ENCODE results near the gene TGM4.
"Not testable (repeated sequence)": the region's sequence is repeated elsewhere in the genome, so short reads cannot be mapped to it uniquely, and the experiment has no call there.

The TGM4 gene

GRCh38 chr3:44874308-44874707 is at the start of gene TGM4:
Gene TGM4, plus strand, starts transcription at chr3:44874608. Its CDS starts 71 bp downstream, at chr3:44874679.
- DNase-seq: no peak

DNA sequence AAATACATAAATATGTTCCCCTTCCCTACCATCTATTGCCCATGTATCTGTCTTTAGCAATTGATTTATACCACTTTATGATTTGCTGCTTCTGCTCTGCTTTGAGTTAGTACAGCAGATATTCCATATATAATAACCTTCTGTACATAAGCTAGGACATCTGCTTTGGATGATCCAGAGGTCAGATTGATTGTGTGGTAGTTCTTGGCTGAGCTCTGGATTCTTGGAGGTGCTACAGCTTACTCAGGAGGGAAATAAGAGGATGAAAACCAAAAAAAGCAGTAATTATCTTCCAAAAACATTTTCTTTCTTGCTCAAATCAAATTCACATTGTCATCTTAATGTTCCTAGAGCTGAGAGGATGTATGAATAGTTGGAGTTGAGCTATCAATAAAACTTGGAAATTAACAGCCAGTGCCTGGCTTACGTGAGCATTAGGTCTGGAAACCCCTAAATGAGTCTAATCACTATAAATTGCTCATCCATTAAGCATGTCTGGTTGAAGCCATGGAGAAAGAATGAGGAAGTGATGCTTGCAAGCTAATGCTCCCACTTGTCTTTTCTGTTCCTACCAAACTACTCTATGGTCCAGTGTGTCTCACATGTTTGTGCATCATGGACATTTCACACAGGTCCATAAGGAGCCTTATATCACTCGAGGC is 49.0 kb upstream of the TGM4 start:
- peak; percentile 85 for DNase-seq

DNA sequence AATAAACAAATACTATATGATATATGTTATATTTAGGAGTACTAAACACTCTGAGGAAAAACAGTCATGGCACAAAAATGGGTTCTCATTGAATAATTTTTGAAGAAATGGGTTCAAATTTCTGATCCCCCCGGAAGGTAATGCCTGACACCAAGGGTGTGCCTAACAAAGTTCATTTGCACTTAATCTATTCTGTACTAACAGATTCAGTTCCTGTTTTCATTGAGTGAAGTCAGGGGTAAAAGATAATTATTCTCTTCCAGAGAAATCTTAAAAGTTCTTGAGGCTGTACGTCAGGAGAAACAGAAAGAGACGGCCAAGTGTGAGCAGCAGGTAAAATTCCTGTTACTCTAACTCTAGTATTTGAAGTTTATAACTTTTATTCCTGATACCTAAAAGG is 47.2 kb upstream of the TGM4 start:
- no peak for DNase-seq

DNA sequence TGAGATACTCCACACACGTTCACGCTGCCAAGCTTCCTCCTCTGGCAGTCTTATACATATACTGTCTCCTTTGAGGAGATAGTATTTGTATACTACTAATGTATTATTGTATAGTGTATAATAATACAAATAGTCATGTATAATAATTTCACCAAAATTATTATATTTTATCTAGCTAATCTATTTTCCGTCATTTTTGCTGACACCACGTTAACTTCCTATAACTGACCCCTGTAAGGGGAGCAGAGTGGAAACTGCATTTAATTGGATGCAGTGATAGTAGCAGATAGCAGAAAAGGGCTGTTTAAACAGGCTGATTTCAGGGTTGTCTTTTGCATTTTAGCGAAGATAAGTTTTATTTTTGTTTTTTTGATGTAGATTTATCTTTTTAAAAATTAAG is 43.2 kb upstream of the TGM4 start:
- no peak for DNase-seq

DNA sequence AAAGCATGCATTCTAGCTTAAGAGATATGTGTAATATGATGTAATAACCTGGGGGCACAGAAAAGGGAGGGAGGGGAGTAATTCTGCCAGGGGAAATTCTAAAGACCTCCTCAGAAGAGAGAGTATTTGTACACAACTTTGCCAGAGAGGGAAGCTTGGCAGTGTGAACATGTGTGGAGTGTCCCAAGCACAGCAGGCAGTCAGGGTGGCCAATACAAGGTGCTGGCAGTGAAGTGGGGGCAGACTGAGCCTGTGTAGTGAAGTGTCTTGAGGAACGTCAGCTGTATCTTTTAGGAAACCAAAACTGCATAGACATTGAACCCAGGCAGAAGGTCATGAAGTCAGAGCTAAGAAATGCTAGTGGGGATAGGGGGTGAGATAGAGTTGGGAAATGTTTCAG is 42.4 kb upstream of the TGM4 start:
- DNase-seq: no peak

- no peak for DNase-seq
Measured at GRCh38 chr3:44832965-44833364, 41.4 kb upstream of the TGM4 start.

DNA sequence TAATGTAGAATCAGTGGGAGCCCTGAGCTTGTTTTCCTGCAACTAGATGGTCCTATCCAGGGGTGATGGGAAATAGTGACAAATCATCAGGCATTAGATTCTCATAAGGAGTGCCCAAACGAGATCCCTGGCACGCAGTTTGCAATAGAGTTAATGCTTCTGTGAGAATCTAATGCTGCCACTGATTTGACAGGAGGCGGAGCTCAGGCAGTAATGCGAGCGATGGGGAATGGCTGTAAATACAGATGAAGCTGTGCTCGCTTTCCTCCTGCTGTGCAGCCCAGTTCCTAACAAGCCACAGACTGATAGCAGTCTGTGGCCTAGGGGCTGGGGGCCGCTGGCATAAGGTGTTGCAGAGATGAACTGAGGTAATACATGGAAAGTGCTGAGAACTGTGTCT is 41.0 kb upstream of the TGM4 start:
- DNase-seq: no peak

GRCh38 chr3:44835684-44836083 is 38.7 kb upstream of the TGM4 start:
- no peak for DNase-seq

- DNase-seq: no peak
Measured at GRCh38 chr3:44842376-44842775, 32.0 kb upstream of the TGM4 start.

DNA sequence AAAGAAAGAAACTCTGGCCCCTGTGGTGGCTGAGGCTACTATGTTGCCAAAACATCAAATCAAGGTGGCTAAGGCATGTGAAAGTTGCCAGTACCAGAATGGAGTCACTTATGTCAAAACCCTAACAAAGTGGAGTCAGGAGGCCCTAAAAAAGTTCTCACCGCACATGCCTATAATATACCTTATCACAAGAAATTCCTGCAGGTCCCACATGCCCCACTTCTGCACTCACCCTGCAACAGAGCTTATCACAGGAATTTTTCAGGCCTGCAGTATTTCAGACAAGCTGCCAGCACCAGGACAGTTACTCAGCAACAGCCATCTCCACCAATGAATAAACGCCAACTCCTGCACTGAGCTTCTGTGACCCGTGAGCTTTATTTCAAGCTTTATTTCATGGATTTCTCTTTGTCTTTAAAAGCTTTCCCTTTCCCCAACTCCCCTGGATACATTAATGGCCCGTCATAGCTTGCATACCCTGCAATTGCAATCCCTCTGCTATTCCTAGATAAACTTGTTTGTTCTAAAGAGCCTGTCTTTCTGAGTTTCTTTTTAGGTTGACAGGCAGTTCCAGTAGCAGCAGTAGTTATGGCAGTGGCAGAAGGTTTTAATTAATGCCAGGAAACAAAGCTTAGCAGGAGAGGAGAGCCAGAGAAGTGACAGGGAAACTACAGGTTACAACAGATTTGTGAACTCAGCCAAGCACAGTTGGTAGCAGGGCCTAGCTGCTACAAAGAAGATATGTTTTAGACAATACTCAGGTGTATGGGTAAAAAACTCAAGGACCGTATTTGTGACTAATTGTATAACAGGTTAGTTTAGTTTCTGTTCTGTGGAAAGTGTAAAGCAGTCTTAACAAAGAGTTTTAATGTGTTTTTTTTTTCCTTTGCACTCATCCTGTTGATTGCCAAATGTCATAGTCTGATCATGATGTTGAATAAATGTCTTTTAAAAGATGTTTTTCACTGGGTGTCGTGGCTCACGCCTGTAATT is 28.6 kb upstream of the TGM4 start:
- DNase-seq: no peak

DNA sequence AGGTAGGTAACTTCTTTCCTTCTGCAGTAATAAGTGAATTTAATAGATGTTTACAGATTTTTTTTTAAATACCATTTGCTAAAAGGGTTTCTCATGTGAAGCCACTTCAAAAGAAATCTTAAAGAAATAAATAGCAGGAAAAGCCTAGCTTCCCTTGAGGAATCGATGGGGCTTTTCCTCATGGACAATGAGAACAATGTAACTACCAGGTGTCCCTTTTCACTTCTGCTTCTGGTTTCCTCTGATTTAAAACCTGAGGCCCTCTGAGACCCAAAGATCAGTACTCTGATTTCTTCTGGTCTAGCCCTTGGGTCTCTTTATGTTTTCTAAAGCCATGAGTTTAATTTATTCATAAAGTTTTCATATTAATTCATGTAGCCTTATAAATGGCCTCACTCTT is 25.8 kb upstream of the TGM4 start:
- no peak for DNase-seq

DNA sequence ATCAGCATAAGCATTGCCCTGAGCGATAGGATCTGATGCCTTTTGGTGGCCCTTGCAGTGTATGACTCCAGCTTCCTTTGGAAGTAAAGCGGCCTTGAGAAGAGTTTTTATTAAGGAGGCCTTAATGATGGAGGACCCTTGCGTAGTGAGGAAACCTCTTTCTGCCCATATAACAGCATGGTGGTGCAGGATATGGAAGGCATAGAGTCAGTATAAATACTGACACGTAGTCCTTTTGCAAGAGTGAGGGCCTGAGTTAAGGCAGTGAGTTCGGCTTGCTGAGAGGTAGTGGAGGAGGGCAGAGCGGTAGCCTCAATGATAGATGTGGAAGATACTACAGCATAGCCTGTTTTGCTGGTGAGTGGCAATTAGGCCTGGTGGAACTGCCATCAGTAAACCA is 17.7 kb upstream of the TGM4 start:
- DNase-seq: not testable (repeated sequence)

- no peak for DNase-seq
Measured at GRCh38 chr3:44860117-44860516, 14.3 kb upstream of the TGM4 start.

DNA sequence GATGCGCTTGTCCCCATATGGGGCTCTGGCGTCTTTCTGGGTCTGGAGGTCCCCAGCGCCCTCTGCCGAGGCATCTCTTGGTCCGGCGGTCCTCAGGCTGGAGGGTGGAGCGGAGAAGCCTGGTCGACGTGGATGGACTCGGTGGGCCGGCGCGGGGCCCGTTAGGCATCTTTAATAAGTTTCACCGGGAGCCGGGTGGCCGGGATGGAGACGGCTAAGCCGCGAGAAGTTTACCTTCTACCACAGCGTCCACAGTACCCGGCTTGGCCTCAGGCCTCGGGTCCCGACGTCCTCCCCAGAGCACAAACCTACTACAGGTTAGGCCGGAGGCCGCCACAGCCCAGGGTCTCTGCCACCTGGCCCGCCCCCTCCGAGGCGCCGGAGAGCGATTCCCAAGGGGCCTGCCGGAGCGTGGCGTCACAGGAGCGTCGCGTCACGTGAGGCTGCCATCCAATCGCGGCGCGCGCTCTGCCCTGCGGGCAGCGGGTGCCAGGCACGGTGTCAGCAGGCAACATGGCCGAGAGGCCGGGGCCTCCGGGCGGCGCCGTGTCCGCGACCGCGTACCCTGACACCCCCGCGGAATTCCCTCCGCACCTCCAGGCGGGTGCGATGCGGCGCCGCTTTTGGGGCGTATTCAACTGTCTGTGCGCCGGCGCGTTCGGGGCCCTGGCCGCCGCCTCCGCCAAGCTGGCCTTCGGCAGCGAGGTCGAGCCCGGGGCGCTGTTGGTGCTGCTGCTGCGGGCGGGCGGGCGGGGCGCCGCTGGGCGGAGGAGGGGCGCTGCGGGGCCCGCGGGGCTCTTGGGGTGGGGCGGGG is 12.8 kb upstream of the TGM4 start, which contains the start of gene TMEM42:
TSS of gene TMEM42 (plus strand) at position 501 of the 814 bp plus-strand sequence. CDS start at position 514, 13 bp downstream.
- peak; percentile 89 for DNase-seq

DNA sequence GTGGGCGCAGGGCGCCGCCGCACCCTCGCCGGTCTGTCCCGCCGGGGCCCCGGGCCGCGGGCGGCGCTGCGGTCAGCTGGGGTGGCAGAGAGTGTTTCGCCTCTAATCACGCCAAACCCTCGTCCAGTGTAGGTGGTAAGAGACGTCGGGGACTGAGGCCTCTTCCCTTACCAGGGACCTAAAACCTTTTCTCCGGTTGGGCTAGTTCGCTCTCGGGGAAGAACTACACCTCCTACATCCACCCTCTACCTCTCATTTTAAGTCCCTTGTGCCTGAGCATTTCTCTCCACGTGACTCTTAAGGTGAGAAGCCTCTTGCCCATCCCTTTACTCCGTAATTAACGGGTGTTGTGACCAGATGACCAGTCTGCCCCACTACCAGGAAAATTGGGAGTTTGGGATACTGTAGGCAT is 12.2 kb upstream of the TGM4 start:
- DNase-seq: no peak

DNA sequence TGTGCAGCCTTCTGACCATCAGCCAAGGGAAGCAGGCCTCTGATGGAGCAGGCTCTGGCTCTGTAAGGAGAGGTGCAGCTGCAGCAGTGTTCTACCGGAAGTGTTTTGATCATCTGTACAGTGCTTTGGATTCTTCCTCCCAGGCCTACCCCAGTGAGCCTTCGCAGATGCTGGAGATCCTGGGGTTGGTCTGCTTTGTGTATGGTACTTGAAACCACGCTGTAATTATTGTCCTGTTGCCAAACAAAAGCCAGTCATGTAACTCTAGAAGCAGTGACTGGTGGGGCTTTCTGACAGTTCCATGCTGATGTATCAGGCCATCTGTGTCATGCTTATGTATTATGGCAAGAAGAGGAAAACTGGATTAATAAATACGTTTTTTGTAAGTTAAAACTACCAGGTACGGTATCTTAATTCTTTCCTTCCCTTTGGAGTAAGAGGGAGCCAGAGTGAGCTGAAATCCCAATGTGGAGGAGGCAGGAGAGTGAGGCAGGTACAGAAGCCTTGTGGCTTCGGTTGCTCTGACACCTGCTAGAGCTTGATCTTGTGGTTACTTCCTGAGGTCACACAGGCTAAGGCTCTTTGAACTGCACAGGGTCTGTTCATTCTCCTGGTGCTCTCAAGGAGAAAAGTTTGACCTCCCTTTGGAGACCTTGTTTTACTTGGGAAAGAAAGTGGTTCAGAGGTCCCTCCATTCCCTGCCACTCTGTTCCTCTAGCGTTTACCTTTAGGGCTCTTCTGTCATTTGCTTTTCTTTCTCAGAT is 9.0 kb upstream of the TGM4 start:
- DNase-seq: no peak

GRCh38 chr3:44867421-44868111 is 6.8 kb upstream of the TGM4 start:
- no peak for DNase-seq

DNA sequence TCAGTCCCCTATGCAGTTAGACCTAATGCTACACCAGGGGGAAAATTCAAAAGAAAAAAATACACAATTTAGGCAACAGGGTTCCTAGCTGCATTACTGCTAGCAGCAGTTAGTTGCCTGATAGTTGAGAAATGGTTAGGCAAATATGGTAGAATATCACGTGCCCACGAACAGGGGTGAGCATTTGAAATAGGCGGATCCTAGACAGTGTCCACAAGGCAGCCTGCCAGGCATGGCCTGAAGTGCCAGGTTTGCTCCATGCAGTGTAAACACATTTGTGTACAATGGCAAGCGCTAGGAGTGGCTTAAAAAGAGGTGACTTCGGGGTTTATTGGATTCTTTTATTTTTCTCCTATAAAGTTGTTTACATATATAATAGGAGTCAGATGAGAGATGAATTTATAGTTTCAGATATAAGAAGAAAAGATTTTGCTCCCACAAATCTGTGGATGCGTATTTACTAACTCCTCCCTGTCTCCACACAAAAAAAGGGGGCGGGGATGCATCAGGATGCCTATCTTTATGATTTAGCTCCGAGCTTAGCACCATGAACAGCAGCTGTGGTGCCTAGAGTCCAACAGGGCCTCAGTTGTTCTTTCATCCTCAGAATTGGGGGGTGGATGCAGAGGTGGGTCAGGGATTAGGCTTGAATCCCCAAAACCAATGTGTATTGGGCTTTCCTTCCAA is 3.9 kb upstream of the TGM4 start:
- DNase-seq: no peak

DNA sequence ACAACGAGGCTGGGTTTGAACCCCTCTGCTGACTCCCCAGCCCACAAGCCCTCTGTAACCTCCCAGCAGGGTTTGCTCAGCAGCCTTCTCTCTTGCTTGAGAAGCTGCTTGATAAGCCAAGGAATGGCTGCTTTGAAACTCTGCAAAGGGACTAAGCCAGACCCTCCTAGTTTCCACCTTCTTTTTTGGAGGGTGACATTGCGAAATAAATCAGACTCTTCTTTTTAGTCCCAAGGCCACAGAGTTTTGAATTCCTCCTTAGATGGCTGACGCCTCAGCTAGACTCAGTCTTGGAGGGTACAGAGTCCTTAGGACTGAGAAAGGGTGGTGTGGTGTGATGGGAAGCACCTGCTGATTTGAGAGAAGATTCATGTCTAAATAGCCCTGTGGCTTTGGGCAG is 1.2 kb downstream of the TGM4 start:
- no peak for DNase-seq

- no peak for DNase-seq
Measured at GRCh38 chr3:44877333-44877732, 2.9 kb downstream of the TGM4 start.

GRCh38 chr3:44880284-44880683 is 5.9 kb downstream of the TGM4 start:
- DNase-seq: no peak

Measured in EL (cell line).